Measurements from ENCODE around the gene UNC13A. TPM values are rescaled to one million over a fixed set of nuclear protein-coding genes. Genes with fewer than 3 reads are reported as not detected.

UNC13A gene
- total and polyA plus RNA-seq, 11 donors, result 0.02 to 1.1 (median 0.09) TPM; not detected in 1

GRCh38 chr19:17733127-17733526, 45.0 kb upstream of the UNC13A start:
- peaks cover 0 to 88% (median 73%) of the 10 kb centered on the region in 9 donors for H3K36me3 ChIP-seq
- H3K27ac ChIP-seq, result no peak overlapping the region
- no peaks in the 10 kb centered on the region for H3K27me3 ChIP-seq
- DNase-seq, result no peak
- intact Hi-C loops (cut with DNase I), result no loop called here
- no peak for TF ChIP-seq POLR2A (IDR thresholded peaks at IDR 0.05)
- no peak for TF ChIP-seq CTCF (IDR thresholded peaks at IDR 0.05)
- peaks cover 0 to 16% (median 0%) of the 10 kb centered on the region in 12 donors for H3K4me1 ChIP-seq
- ATAC-seq, result peak in 1 of 4 donors; percentile 19
- WGBS, 4 donors, result 94 to 97% (median 96%) methylated on average over 11 to 22 of the region's 22 CpGs
- H3K4me3 ChIP-seq, result no peak overlapping the region
- peaks cover 0 to 5% (median 0%) of the 10 kb centered on the region in 12 donors for H3K9me3 ChIP-seq

GRCh38 chr19:17727843-17728242, 39.7 kb upstream of the UNC13A start:
- intact Hi-C loops (cut with DNase I), result no loop called here
- 86 to 96% (median 93%) methylated on average over 19 of the region's 19 CpGs for WGBS, 4 donors
- ATAC-seq (no peak), DNase-seq (no peak)
- Histone ChIP-seq H3K4me1 (peaks cover 0 to 17% (median 2%) of the 10 kb centered on the region in 12 donors), H3K9me3 (peaks cover 0 to 5% (median 0%) of the 10 kb centered on the region in 12 donors), H3K4me3 (no peak overlapping the region), H3K27ac (no peak overlapping the region), H3K36me3 (peaks cover 2 to 100% (median 85%) of the 10 kb centered on the region in 9 donors), H3K27me3 (no peaks in the 10 kb centered on the region)
- TF ChIP-seq POLR2A (IDR thresholded peaks at IDR 0.05) (no peak), CTCF (IDR thresholded peaks at IDR 0.05) (no peak)

DNA sequence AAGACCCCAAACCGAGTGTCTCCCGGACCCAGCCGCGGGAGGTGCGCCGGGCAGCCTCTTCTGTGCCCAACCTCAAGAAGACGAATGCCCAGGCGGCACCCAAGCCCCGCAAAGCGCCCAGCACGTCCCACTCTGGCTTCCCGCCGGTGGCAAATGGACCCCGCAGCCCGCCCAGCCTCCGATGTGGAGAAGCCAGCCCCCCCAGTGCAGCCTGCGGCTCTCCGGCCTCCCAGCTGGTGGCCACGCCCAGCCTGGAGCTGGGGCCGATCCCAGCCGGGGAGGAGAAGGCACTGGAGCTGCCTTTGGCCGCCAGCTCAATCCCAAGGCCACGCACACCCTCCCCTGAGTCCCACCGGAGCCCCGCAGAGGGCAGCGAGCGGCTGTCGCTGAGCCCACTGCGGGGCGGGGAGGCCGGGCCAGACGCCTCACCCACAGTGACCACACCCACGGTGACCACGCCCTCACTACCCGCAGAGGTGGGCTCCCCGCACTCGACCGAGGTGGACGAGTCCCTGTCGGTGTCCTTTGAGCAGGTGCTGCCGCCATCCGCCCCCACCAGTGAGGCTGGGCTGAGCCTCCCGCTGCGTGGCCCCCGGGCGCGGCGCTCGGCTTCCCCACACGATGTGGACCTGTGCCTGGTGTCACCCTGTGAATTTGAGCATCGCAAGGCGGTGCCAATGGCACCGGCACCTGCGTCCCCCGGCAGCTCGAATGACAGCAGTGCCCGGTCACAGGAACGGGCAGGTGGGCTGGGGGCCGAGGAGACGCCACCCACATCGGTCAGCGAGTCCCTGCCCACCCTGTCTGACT, 39.0 kb upstream of the UNC13A start:
- TF ChIP-seq CTCF (IDR thresholded peaks at IDR 0.05), result no peak
- no peak for TF ChIP-seq POLR2A (IDR thresholded peaks at IDR 0.05)
- DNase-seq, result peak in 1 of 5 donors; percentile 53
- Histone ChIP-seq H3K27me3 (no peaks in the 10 kb centered on the region), H3K9me3 (peaks cover 0 to 5% (median 0%) of the 10 kb centered on the region in 12 donors), H3K36me3 (peaks cover 2 to 95% (median 80%) of the 10 kb centered on the region in 9 donors), H3K4me1 (peaks cover 0 to 24% (median 7%) of the 10 kb centered on the region in 12 donors), H3K4me3 (no peak overlapping the region), H3K27ac (no peak overlapping the region)
- ATAC-seq, result no peak
- 91 to 95% (median 93%) methylated on average over 21 to 62 of the region's 62 CpGs for WGBS, 4 donors
- intact Hi-C loops (cut with DNase I), result no loop called here

DNA sequence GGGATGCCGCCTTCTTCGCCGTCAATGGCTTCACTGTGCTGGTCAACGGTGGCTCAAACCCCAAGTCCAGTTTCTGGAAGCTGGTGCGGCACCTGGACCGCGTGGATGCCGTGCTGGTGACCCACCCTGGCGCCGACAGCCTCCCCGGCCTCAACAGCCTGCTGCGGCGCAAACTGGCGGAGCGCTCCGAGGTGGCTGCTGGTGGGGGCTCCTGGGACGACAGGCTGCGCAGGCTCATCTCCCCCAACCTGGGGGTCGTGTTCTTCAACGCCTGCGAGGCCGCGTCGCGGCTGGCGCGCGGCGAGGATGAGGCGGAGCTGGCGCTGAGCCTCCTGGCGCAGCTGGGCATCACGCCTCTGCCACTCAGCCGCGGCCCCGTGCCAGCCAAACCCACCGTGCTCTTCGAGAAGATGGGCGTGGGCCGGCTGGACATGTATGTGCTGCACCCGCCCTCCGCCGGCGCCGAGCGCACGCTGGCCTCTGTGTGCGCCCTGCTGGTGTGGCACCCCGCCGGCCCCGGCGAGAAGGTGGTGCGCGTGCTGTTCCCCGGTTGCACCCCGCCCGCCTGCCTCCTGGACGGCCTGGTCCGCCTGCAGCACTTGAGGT, 38.1 kb upstream of the UNC13A start:
- peaks cover 0 to 24% (median 16%) of the 10 kb centered on the region in 12 donors for H3K4me1 ChIP-seq
- intact Hi-C loops (cut with DNase I), result no loop called here
- peak in 1 of 5 donors; percentile 41 for DNase-seq
- no peaks in the 10 kb centered on the region for H3K27me3 ChIP-seq
- H3K4me3 ChIP-seq, result no peak overlapping the region
- TF ChIP-seq CTCF (IDR thresholded peaks at IDR 0.05) (no peak), POLR2A (IDR thresholded peaks at IDR 0.05) (no peak)
- H3K27ac ChIP-seq, result no peak overlapping the region
- peaks cover 0 to 3% (median 0%) of the 10 kb centered on the region in 12 donors for H3K9me3 ChIP-seq
- WGBS, 4 donors, result 93 to 99% (median 95%) methylated on average over 14 to 59 of the region's 59 CpGs
- ATAC-seq, result no peak
- peaks cover 2 to 86% (median 72%) of the 10 kb centered on the region in 9 donors for H3K36me3 ChIP-seq

Measured in heart left ventricle (tissue), 16 donors.